ENCODE measurements around the gene ANO10. TPM values are rescaled to one million over a fixed set of nuclear protein-coding genes. Genes with fewer than 3 reads are reported as not detected.

The ANO10 gene
- total RNA-seq, 1 experiment from 2014 or later = 26.8 TPM

DNA sequence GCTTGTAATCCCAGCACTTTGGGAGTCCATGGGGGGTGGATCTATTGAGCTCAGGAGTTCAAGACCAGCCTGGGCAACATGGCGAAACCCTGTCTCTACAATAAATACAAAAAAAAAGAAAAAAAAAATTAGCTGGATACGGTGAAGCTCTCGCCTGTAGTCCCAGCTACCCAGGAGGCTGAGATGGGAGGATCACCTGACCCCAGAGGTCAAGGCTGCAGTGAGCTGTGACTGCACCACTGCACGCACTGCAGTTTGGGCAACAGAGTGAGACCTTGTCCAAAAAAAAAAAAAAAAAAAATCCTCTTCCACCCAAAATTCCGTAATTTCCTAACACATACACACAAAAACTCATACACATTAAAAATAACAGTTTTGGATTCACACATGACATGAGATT is 2.2 kb downstream of the ANO10 start:
- intact Hi-C loops (cut with micrococcal nuclease; ENCODE audit: unreplicated experiment) = no loop called here
- Mint-ChIP-seq H3K9me3 (ENCODE audit: low read depth, unreplicated experiment) (no peaks in the 10 kb centered on the region), H3K4me1 (ENCODE audit: low read depth, unreplicated experiment) (peaks cover 10% of the 10 kb centered on the region), H3K4me3 (ENCODE audit: low read depth, unreplicated experiment) (no peak overlapping the region), H3K27me3 (ENCODE audit: unreplicated experiment) (no peaks in the 10 kb centered on the region), H3K27ac (ENCODE audit: unreplicated experiment) (no peak overlapping the region), H3K36me3 (ENCODE audit: insufficient read depth, unreplicated experiment) (peaks cover 19% of the 10 kb centered on the region)
- CTCF ChIA-PET = interaction anchor here (0.7 kb wide), 2 partner anchors 19 to 415 kb away, joined by 3 to 4 read pairs; no protein-coding TSS in a partner anchor
- no peak for TF ChIP-seq CTCF (IDR thresholded peaks at IDR 0.05; ENCODE audit: unreplicated experiment)
- no TSS peak for BruUV-seq (replicated peaks)
- no peak for DNase-seq

GRCh38 chr3:43618142-43618541 is 3.7 kb downstream of the ANO10 start:
- peaks cover 19% of the 10 kb centered on the region for H3K36me3 Mint-ChIP-seq (ENCODE audit: insufficient read depth, unreplicated experiment)
- BruUV-seq (replicated peaks) = no TSS peak
- no peak for DNase-seq
- intact Hi-C loops (cut with micrococcal nuclease; ENCODE audit: unreplicated experiment) = no loop called here
- no peak overlapping the region for H3K27ac Mint-ChIP-seq (ENCODE audit: unreplicated experiment)
- H3K9me3 Mint-ChIP-seq (ENCODE audit: low read depth, unreplicated experiment) = no peaks in the 10 kb centered on the region
- peaks cover 10% of the 10 kb centered on the region for H3K4me1 Mint-ChIP-seq (ENCODE audit: low read depth, unreplicated experiment)
- no peak for TF ChIP-seq CTCF (IDR thresholded peaks at IDR 0.05; ENCODE audit: unreplicated experiment)
- CTCF ChIA-PET = interaction anchor here (0.6 kb wide), 1 partner anchor 116 kb away, joined by 3 read pairs; no protein-coding TSS in a partner anchor
- no peak overlapping the region for H3K4me3 Mint-ChIP-seq (ENCODE audit: low read depth, unreplicated experiment)
- no peaks in the 10 kb centered on the region for H3K27me3 Mint-ChIP-seq (ENCODE audit: unreplicated experiment)

DNA sequence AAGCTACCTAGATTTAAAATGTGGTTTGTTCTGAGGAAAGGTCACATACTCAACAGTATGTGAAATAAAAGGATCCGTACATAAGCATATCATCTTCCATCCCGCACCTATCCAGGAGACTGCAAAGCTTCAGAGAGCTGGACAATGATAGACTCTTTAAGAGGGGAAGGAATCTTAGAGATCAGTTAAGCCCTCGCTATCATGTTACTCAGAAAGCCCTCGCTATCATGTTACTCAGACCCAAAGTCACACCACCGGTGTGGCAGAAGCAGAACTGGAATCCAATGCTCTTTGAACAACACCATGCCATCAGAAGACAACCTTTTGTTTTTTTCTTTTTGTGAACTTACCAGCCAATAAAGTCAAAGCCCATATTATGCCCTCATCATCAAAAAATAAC is 5.8 kb downstream of the ANO10 start:
- H3K4me1 Mint-ChIP-seq (ENCODE audit: low read depth, unreplicated experiment) = no peaks in the 10 kb centered on the region

DNA sequence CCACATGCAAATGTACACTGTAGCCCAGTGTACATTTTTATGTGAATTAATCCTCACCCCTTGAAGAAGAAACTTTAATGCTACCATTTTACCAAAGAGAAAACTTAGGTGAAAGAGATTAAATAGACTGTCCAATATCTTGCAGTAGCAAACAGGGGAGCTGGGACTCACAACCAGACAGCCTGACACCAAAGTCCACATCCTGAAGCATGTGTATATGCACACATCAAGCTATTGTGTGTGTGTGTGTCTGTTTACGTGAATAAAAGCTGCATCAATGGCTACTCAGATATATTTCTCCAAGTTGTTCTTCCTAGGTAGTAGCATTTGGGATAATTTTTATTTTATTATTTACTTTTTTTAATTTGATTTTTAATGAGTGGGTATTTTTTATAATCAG is 6.7 kb downstream of the ANO10 start:
- no peak for DNase-seq
- TF ChIP-seq CTCF (IDR thresholded peaks at IDR 0.05; ENCODE audit: unreplicated experiment) = no peak
- no peak overlapping the region for H3K4me3 Mint-ChIP-seq (ENCODE audit: low read depth, unreplicated experiment)
- H3K9me3 Mint-ChIP-seq (ENCODE audit: low read depth, unreplicated experiment) = no peaks in the 10 kb centered on the region
- H3K27me3 Mint-ChIP-seq (ENCODE audit: unreplicated experiment) = no peaks in the 10 kb centered on the region
- H3K36me3 Mint-ChIP-seq (ENCODE audit: insufficient read depth, unreplicated experiment) = no peaks in the 10 kb centered on the region
- BruUV-seq (replicated peaks) = no TSS peak
- H3K27ac Mint-ChIP-seq (ENCODE audit: unreplicated experiment) = no peak overlapping the region
- intact Hi-C loops (cut with micrococcal nuclease; ENCODE audit: unreplicated experiment) = no loop called here
- CTCF ChIA-PET = no interaction called here
- H3K4me1 Mint-ChIP-seq (ENCODE audit: low read depth, unreplicated experiment) = no peaks in the 10 kb centered on the region

More for the DNA sequence above, 5.8 kb downstream of the ANO10 start:
- no peaks in the 10 kb centered on the region for H3K9me3 Mint-ChIP-seq (ENCODE audit: low read depth, unreplicated experiment)
- intact Hi-C loops (cut with micrococcal nuclease; ENCODE audit: unreplicated experiment) = no loop called here
- peaks cover under 1% of the 10 kb centered on the region for H3K36me3 Mint-ChIP-seq (ENCODE audit: insufficient read depth, unreplicated experiment)
- H3K27ac Mint-ChIP-seq (ENCODE audit: unreplicated experiment) = no peak overlapping the region
- no TSS peak for BruUV-seq (replicated peaks)
- no peak for TF ChIP-seq CTCF (IDR thresholded peaks at IDR 0.05; ENCODE audit: unreplicated experiment)
- DNase-seq = no peak
- no peaks in the 10 kb centered on the region for H3K27me3 Mint-ChIP-seq (ENCODE audit: unreplicated experiment)
- CTCF ChIA-PET = no interaction called here
- no peak overlapping the region for H3K4me3 Mint-ChIP-seq (ENCODE audit: low read depth, unreplicated experiment)
